OCI-LY1 (cell line): Measurements from ENCODE around the gene STEAP3.

Experiments
- H2AFZ ChIP-seq: fragments of 200-600 bp; sonication (generic), shearing (Covaris generic); 2 replicates; pipeline ENCODE4 v1.6.0; 2014; ENCODE audit warnings: antibody characterized with exemption, mild to moderate bottlenecking, low read length
- H3F3A ChIP-seq: fragments of 200-600 bp; sonication (generic), shearing (Covaris generic); 2 replicates; pipeline ENCODE4 v1.6.0; 2014; ENCODE audit warnings: mild to moderate bottlenecking, antibody characterized with exemption, low read length, moderate library complexity; ENCODE audit not compliant: insufficient read depth
- H3K27ac ChIP-seq: fragments of 200-600 bp; sonication (generic); 2 replicates; pipeline ENCODE4 v1.5.1; 2014; ENCODE audit warnings: low read length, mixed run types, mild to moderate bottlenecking, low read depth; ENCODE audit not compliant: poor library complexity, severe bottlenecking
- H3K27me3 ChIP-seq: fragments of 200-600 bp; sonication (generic); 2 replicates; pipeline ENCODE4 v1.6.0; 2014; ENCODE audit warnings: antibody characterized with exemption, mild to moderate bottlenecking, low read length, moderate library complexity; ENCODE audit not compliant: insufficient read depth
- H3K36me3 ChIP-seq: fragments of 200-600 bp; sonication (generic); 2 replicates; pipeline ENCODE4 v1.6.1; 2014; ENCODE audit warnings: mild to moderate bottlenecking, antibody characterized with exemption, low read length, moderate library complexity, mixed read lengths; ENCODE audit not compliant: insufficient read depth
- H3K4me1 ChIP-seq: fragments of 200-600 bp; sonication (generic); 2 replicates; pipeline ENCODE4 v1.5.1; 2014; ENCODE audit warnings: mild to moderate bottlenecking, low read length, moderate library complexity; ENCODE audit not compliant: insufficient read depth, severe bottlenecking
- H3K4me2 ChIP-seq: fragments of 200-600 bp; sonication (generic), shearing (Covaris generic); 2 replicates; pipeline ENCODE4 v1.6.1; 2014; ENCODE audit warnings: low read length
- H3K4me3 ChIP-seq: fragments of 200-600 bp; sonication (generic); 2 replicates; pipeline ENCODE4 v1.5.1; 2014; ENCODE audit warnings: low read length, low read depth, mild to moderate bottlenecking, mixed read lengths; ENCODE audit not compliant: poor library complexity, severe bottlenecking
- H3K79me2 ChIP-seq: fragments of 200-600 bp; shearing (Covaris generic); 2 replicates; pipeline ENCODE4 v1.6.1; 2016; ENCODE audit warnings: mixed run types, low read length, mixed read lengths; ENCODE audit not compliant: insufficient read depth
- H3K9ac ChIP-seq: fragments of 200-600 bp; sonication (generic), shearing (Covaris generic); 2 replicates; pipeline ENCODE4 v1.6.1; 2014; ENCODE audit warnings: mild to moderate bottlenecking, low read length, mixed read lengths
- H3K9me2 ChIP-seq: fragments of 200-600 bp; sonication (generic), shearing (Covaris generic); 2 replicates; pipeline ENCODE4 v1.6.1; 2014; ENCODE audit warnings: low read depth, mild to moderate bottlenecking, low read length, mixed read lengths
- H3K9me3 ChIP-seq: fragments of 200-600 bp; shearing (Covaris generic); 2 replicates; pipeline ENCODE4 v1.6.1; 2014; ENCODE audit warnings: low read length, mixed read lengths
- H4K20me1 ChIP-seq: fragments of 200-600 bp; sonication (generic), shearing (Covaris generic); 2 replicates; pipeline ENCODE4 v1.6.0; 2016; ENCODE audit warnings: mild to moderate bottlenecking, low read length; ENCODE audit not compliant: insufficient read depth
- EZH2 ChIP-seq: fragments of 200-600 bp; sonication (generic), shearing (Covaris generic); IDR thresholded peaks from 2 replicates; pipeline ENCODE4 v1.8.0; 2017; ENCODE audit warnings: borderline replicate concordance, mixed run types, mild to moderate bottlenecking, antibody characterized with exemption, low read length, moderate library complexity, mixed read lengths
- TF ChIP-seq, protein P1 (sequence below): fragments of 200-600 bp; sonication (generic), shearing (Covaris generic); IDR thresholded peaks from 2 replicates; pipeline ENCODE4 v1.5.1; 2017; ENCODE audit warnings: mild to moderate bottlenecking, antibody characterized with exemption, low read length, moderate library complexity, mixed read lengths

Gene STEAP3

DNA sequence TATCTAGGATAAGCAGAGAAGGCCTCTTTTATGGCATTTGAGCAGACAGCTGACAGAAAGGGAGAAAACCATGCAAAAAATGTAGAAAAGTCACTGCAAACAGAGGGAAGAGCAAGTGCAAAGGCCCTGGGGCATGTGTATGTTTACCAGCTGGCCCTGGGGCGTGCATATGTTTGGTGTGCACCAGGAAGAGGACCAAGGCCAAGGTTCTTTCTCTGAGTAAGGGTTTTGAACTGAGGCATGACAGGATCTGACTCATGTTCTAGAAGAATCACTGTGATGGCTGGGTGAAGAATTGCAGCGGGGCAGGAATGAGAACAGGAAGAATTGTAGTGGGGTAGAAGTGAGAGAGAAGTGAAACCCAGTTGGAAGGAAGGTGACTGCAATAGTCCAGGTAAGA, 69.6 kb downstream of the STEAP3 start:
- no peak overlapping the region for H3K4me2 ChIP-seq
- no peaks in the 10 kb centered on the region for H4K20me1 ChIP-seq
- no peaks in the 10 kb centered on the region for H3K79me2 ChIP-seq
- no peak overlapping the region for H3K9ac ChIP-seq
- H3K27ac ChIP-seq: no peak overlapping the region
- no peaks in the 10 kb centered on the region for H3K4me1 ChIP-seq
- H3K9me2 ChIP-seq: no peaks in the 10 kb centered on the region
- no peak overlapping the region for H2AFZ ChIP-seq
- no peaks in the 10 kb centered on the region for H3K27me3 ChIP-seq
- TF ChIP-seq, protein P1, sequence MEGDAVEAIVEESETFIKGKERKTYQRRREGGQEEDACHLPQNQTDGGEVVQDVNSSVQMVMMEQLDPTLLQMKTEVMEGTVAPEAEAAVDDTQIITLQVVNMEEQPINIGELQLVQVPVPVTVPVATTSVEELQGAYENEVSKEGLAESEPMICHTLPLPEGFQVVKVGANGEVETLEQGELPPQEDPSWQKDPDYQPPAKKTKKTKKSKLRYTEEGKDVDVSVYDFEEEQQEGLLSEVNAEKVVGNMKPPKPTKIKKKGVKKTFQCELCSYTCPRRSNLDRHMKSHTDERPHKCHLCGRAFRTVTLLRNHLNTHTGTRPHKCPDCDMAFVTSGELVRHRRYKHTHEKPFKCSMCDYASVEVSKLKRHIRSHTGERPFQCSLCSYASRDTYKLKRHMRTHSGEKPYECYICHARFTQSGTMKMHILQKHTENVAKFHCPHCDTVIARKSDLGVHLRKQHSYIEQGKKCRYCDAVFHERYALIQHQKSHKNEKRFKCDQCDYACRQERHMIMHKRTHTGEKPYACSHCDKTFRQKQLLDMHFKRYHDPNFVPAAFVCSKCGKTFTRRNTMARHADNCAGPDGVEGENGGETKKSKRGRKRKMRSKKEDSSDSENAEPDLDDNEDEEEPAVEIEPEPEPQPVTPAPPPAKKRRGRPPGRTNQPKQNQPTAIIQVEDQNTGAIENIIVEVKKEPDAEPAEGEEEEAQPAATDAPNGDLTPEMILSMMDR: no peak
- TF ChIP-seq EZH2: no peak
- no peaks in the 10 kb centered on the region for H3K9me3 ChIP-seq
- H3K36me3 ChIP-seq: no peaks in the 10 kb centered on the region
- H3K4me3 ChIP-seq: no peak overlapping the region
- H3F3A ChIP-seq: no peaks in the 10 kb centered on the region

DNA sequence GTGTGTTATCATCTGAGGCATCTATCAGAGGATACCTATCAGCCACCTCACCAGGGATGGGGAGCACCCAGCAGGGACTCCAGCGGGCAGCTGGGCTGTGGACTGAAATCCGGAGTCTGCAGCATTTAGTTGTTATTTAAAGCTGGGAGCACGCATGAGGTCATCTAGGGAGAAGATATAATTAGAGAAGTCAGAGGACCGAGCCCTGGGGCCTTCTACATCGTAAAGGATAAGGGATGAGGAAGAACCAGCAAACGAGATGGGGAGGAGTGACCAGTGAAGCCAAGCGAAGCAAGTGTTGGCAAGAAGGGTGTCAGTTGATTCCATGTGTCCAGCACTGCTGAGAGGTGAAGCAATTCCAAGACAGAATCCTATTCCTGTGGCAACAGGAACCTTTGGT, 70.3 kb downstream of the STEAP3 start:
- H3K27ac ChIP-seq: no peak overlapping the region
- H4K20me1 ChIP-seq: no peaks in the 10 kb centered on the region
- no peak overlapping the region for H3K4me3 ChIP-seq
- H3K9ac ChIP-seq: no peak overlapping the region
- no peaks in the 10 kb centered on the region for H3F3A ChIP-seq
- H3K9me2 ChIP-seq: no peaks in the 10 kb centered on the region
- no peaks in the 10 kb centered on the region for H3K36me3 ChIP-seq
- no peak overlapping the region for H3K4me2 ChIP-seq
- no peaks in the 10 kb centered on the region for H3K27me3 ChIP-seq
- H3K4me1 ChIP-seq: no peaks in the 10 kb centered on the region
- no peak for TF ChIP-seq EZH2
- TF ChIP-seq, protein P1: no peak
- no peaks in the 10 kb centered on the region for H3K9me3 ChIP-seq
- H3K79me2 ChIP-seq: no peaks in the 10 kb centered on the region
- H2AFZ ChIP-seq: no peak overlapping the region

DNA sequence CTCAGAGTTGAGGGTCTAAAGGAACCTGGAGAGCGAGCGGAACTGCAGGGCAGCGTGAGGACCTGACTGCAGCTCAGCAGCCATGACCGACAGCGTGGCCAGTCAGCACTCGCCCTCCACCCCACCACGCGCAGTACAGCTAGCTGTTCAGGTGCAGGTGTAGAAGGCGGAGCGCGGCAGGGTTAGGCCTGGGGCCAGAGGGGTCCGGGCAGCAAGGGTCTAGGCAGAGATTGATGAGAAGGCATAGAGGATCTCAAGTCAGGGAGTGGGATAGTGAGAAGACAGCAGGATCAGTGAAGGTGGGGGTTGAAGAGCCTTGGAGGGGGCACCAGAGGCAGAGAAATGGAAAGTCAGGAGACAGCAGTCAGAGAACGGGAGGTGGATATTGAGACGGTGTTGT, 71.0 kb downstream of the STEAP3 start:
- no peaks in the 10 kb centered on the region for H3K9me2 ChIP-seq
- H3K4me3 ChIP-seq: no peak overlapping the region
- no peaks in the 10 kb centered on the region for H3F3A ChIP-seq
- no peaks in the 10 kb centered on the region for H4K20me1 ChIP-seq
- no peaks in the 10 kb centered on the region for H3K27me3 ChIP-seq
- H3K36me3 ChIP-seq: no peaks in the 10 kb centered on the region
- no peaks in the 10 kb centered on the region for H3K79me2 ChIP-seq
- no peak overlapping the region for H3K27ac ChIP-seq
- no peak overlapping the region for H3K4me2 ChIP-seq
- H2AFZ ChIP-seq: no peak overlapping the region
- no peak overlapping the region for H3K9ac ChIP-seq
- no peaks in the 10 kb centered on the region for H3K9me3 ChIP-seq
- no peak for TF ChIP-seq EZH2
- TF ChIP-seq, protein P1: no peak
- H3K4me1 ChIP-seq: no peaks in the 10 kb centered on the region
